Activated T-cell treated with anti-CD3 and anti-CD28 coated beads for 24 hours (primary cell): ENCODE data around the gene CPNE5.
A peak's percentile ranks its signal among the peaks of the same experiment; 100 is the strongest.

Experiments
- DNase-seq: peaks from one replicate; pipeline ENCODE4 v3.0.0-alpha.2; 2020; ENCODE audit warnings: low read depth

Gene CPNE5

DNA sequence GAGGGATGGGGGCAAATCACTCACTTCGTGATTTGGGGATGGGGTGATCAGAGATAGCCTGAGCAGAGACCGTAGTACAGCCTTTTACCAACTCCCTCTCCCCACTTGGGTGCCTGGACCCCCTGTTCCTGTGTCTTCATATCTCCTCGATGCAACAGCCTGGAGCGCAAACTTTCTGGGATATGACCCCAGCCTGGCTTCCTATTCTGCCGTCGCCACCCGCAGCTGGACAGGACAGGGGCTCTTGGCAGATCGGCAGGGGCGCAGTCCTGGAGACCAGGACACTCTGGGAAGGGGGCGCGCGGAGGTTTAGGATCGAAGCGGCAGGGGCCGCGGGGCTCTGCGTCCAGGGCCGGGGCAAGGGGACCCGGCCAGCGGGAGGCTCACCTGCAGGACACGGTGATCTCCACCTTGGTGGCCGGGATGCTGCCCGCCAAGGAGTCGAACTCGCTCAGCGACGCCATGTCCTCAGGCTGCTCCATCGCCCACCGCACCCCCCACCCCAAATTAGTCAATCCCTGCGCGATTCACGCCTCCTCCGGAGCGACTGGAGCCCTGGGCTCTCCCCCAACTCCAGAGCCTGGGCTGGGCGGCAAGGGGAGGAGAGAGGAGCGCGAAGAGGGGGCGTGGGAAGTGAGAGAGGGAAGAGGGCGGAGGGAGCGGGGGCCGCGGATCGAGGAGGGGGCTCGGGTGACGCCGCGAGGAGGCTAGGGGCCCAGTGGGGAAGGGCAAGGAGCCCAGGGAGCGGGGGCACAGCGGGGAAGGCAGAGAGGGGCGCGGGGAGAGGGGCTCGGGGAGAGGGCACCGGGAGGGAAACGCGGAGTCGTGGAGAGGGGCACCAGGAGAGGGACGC, at the start of gene CPNE5:
Gene CPNE5, minus strand, starts transcription at position 549 of the 853 bp plus-strand sequence. Its CDS starts 67 bp downstream, at position 482.
- DNase-seq: no peak

DNA sequence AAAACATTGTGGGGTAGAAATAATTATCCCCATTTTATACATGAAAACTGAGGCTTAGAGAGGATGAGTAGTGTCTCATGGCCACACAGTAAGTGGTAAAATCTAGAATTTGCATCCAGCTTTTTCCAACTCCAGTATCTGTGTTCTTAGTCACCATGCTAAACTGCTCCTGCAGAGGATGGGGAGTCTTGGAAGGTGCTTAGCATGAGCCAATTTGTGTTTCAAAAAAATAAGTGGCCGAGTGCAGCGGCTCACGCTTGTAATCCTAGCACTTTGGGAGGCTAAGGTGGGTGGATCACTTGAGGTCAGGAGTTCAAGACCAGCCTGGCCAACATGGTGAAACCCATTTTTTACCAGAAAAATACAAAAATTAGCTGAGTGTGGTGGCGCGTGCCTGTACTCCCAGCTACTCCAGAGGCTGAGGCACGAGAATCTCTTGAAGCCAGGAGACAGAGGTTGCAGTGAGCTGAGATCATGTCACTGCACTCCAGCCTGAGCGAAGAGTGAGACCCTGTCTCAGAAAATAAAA, 48.9 kb upstream of the CPNE5 start:
- DNase-seq: no peak

DNA sequence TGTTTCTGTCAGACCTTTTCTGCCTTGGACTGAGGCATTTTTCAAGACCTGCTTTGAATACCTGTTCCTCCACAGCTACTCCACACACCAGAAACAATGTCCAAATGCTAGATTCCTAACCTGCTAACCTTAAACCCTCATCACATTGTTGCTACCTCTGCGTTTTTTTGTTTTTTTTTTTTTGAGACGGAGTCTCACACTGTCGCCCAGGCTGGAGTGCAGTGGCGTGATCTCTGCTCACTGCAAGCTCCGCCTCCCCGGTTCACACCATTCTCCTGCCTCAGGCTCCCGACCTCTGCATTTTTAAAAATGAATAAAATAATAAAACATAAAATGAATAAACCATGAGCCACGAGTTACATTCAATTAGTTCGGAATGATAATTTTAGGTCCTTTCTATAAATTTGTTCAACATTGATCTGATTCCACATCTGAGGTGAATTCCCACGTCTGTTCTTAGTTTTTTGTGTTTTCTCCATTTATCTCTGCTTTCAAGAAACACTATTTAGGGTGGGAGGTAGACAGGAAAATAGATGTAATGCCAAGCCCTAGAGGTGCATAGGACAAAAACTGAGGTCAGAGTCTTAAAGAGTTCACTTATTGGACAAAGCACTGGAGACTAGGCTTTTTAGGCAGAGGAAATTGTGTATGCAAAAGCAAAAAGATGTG, 47.8 kb upstream of the CPNE5 start:
- no peak for DNase-seq

DNA sequence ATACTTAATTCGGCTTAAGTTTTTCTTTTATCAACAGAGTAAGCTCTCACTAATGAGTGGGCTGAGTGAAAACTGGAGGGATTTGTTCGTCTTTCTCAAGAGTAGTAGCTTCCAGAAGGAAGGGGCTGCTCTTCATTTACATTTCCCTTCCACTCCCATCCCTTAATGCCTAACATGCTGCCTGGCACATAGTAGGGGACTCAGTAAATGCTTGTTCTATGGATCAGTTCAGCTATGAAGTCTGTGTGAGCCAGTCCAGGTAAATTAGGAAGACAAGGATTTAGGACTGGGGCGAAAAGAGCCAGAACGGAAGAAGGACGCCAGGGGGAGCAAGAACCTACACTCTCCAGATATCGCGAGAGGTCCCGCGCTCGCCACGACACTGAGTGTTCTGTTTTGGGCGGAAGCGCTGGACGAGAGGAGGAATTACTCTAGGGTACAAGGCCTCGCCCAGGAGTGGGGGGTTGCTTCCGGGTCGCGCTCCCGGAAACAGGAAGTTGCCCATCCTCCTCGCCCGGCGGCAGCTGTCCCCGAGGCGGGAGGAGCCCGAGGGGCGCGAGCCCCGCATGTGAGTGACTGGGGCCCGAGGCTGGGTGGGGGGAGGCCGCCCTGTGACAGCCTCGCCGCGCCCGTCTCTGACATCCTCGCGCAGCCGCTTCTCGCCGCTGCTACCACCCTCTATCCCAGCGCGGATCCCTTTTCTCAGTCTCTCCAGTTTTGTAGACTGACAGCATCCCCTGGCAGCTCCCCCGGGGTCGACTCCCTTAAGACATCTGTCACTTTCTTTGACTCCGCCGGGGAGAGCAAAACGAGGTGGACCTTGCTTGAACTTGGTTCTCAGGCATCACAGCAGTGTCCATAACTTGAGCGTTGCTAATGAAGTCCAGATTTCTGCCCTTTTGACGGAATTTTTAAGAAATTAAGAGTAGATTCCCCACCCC, 46.5 kb upstream of the CPNE5 start, which contains the start of gene C6orf89:
Gene C6orf89, plus strand, starts transcription at position 492 of the 941 bp plus-strand sequence. CDS start 13,493 bp downstream, outside the sequence.
- DNase-seq: peak; percentile 96

DNA sequence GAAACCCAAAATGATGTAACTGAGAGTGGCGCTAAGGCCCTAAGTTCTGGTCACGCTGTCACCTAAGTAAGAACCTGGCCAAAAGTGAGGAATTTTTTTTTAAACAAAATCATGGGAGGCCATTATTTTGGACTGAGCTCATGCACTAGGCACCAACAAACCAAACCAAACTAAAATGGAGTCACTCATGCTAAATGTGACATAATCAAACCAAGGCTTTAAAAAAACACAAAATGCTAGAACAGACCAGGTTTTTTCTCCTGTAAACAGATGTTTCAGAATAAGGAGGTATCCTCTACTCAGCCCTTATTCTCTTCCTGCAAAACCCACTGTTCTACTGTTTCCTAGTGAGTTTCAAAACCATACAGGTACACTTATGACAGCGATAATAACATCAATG, 45.4 kb upstream of the CPNE5 start:
- DNase-seq: no peak

DNA sequence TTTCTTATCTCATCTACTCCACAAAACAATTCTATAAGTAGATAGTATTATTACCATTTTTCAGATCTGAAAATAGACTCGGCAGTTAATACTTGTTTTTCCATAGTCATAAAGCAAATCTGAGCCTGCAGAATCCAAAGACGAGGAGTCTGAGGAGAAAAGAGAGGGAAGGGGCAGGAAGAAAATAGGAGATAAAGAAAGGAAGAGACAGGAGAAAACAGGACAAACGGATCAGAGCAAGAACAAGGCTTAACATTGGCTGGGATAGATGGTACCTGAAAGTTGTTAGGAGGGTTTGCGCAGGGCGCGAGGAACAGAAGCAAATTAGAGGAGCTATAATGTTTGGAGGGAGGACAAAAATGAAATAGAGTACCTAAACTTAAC, 36.0 kb upstream of the CPNE5 start:
- DNase-seq: no peak

DNA sequence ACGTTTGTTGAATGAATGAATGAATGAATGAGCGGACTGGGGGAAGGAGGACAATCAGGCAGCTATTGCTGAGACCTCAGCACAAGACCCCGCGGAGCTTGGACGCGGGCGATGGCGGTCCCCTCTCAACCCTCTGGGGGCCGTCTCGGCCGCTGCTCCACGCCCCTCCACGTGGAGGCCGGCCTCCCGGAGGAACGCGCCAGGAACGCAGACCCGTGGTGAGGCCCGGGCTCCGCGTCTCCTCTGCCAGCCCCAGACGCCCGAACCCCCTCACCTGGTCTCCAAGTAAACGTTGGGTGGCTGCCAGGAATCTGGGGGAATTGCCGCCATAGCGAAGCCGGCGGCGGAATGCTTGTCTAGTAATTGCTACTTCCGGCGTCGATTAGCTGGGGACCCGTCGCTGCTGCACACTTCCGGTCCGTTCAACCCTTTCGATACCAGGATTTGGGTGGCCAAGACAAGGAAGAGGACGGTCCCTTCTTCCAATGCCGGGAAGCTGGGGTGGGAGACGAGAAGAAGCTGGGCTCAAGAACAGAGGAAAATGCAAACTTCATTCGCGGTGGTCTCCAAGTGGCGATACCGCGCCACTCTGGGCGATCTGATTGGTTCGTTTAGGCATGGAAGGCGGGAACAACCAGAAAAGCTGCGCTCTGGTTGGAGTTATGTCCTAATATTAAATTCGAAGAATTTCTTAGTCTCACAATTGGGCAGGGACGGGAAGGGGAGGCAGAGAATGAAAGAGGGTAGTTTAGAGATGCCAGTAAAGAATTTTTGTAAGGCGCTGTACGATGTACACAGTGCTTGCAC, 35.4 kb upstream of the CPNE5 start, which contains the start of gene PPIL1:
Gene PPIL1, minus strand, starts transcription at position 361 of the 807 bp plus-strand sequence. Its CDS starts 31 bp downstream, at position 330.
- peak; percentile 76 for DNase-seq

DNA sequence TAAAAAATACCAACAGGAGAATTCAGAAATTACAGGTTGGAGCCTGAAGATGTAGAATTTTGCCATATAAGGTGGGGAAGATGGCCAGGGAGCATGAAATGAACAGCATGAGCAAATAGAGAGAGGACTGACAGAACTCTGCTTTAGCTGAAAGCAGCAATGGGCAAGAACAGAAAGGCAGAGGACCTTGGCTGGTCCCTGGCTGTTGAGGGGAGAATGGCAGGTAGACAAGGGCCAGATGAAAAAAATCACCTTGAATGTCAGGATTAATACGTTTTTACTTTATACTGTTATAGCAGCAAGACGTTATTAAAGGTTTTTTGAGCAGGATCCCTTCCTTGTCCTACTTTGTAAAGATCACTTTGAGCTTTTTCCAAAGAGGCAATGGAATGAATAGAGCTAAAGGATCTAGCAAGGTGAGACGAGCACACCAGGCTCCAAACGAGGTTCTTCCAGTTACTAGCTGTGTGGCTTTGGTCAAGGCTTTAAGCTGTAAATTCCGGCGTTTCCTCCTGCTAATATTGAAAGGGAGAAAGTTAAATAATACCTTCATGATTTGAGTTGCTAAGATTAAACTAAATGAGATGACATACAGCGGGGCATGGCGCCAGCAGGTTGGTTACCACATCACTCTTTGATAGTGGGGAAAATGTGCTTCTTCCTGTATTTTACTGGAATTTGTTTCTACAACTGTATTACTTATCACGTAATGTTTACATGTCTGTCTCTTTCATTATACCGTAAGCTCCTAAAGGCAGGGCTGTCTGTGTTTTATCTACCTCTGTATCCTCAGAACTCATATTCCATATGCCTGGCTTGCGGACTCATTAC, 34.6 kb upstream of the CPNE5 start:
- no peak for DNase-seq

DNA sequence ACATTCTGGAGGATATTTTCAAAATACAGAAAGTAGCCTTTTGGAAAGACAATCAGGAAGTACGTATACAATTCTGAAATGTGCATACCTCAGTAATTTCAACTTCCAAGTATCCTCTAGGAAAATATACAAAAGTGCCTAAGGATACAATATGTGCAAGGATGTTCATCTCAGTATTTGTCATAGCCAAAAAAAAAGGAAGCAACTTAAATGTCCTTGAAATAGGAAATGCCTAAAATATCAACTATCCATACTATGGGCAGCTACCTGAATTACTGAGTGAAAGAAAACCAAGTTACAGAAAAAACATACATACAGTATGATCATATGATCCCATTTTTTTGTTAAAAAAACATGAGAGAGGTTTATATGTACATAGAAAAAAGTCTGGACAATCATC, 33.9 kb upstream of the CPNE5 start:
- DNase-seq: no peak

DNA sequence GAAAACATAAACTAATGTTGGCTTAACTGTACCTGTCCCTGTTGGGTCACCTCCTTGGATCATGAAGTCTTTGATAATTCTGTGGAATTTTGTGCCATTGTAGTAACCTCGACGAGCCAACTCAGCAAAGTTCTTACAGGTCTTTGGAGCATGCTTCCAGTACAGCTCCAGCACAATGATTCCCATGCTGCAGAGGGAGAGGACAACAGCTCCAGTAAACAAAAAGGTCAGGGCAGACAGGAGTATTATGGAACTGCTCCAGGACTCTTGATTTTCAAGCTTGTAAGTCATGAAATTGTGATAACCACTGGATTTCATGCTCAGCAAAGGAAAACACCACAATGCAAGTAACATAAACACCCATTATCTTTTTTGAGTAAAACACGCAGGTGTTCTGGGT, 32.4 kb upstream of the CPNE5 start:
- no peak for DNase-seq

DNA sequence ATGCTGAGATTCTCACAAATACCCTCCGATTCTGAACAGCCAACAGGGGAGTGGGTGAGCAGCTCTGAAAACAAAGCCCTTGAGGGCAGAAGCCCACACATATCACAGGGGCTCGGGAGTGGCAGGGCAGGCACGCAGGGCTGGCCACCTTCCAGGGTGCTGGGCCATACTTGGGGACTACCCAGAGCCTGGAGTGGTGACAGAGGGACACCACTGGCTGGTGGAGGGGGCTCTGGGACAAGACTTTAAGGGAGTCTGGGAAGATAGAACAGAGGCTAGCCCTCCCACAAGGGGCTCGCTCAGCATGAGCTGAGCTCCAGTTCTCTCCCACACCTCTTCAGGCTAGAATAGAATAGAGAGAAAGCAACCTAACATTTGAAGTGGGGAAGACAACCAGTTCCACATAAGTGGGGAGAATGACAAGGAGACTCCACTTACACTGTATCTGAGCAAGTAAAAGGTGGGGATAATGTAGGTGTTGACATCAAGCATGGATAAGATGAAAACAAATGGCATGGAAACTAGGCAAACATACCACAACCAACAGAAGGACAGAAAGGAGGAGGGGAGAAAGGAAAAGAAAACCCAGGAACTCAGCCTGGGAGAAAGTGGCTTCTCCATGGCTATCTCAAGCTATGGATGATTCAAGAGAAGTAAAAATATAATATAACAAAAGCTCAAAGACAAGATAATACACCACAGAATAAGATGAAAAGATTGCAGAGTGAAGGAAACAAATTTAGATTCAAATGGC, 28.4 kb upstream of the CPNE5 start:
- no peak for DNase-seq

DNA sequence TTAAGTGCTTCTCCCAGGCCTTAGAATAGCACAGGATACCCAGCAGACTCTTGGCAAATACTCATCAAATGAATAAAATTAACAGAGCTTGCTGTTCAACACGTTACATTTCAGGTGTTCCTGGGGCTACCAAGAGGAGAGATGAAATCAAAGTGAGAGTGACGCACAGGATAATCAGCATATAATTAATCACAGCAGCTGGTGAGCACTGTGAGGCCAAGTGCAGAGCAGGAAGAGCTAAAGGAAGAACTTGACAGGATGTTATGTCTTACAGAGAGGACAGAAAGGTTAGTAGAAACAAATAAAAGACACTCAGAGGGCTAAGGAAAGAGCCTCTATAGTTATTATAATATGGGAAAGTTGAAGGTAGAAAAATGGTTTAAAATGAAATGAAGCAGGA, 26.6 kb upstream of the CPNE5 start:
- DNase-seq: no peak

DNA sequence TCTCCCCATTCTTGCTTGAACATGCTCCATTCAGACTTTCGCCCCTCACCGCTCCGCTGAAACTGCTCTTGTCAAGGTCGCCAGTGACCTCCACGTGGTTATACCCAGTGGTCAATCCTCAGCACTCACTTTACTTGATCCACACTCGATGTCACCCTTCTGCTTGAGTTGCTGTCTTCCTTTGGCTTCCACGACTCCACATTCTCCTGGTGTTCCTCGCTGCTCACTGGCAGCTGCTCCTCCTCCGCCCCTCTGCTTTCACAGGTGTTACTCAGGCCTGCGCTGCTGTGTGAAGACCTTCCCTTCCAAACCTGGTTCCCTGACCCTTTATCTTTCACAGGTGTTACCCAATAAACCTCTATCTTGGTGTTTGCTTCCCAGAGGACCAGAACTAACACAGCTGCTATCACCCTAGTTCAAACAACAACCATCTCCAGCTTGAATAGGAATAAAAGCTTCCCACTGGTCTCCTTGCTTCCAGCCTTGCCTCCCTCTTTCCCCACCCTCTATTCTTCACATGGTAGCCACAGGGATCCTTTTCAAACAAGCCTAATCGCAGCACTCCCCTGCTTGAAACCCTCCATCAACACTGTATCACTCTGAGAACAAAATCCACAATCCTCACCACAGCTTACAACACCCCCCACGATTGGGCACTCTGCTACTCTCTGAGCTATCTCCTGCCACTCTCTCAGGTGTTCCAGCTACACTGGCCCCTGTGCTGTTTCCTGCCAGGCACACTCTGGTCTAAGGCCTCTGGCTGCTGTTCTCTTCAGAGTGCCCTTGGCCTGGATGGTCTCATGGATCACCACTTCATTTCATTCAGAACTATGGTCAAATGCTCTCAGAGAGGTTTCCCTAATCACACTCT, 24.7 kb upstream of the CPNE5 start:
- no peak for DNase-seq

DNA sequence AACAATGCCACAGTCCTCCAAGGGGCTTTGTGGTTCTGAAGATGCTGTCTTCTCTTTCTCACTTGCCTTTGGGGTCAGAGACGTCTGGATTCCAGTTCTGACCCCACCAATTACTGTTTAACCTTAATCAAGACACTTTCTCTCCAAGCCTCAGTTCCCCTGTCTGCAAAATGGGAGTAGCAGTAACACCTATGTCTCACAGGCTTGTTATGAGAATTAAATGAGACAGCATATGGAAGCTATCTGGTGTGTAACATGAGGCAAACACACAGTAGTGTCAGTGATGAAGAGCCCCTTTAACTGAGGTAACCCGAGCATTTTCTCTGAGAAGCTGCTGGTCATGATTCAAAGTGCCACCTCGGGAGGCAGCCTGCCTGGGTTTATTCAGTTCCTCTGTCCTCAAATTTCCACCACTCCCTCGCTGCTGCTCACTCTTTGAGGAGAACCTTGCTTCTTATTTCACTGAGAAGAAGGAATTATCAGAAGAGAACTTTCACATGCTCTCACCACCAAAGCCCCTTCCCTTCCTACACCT, 23.7 kb upstream of the CPNE5 start:
- no peak for DNase-seq

DNA sequence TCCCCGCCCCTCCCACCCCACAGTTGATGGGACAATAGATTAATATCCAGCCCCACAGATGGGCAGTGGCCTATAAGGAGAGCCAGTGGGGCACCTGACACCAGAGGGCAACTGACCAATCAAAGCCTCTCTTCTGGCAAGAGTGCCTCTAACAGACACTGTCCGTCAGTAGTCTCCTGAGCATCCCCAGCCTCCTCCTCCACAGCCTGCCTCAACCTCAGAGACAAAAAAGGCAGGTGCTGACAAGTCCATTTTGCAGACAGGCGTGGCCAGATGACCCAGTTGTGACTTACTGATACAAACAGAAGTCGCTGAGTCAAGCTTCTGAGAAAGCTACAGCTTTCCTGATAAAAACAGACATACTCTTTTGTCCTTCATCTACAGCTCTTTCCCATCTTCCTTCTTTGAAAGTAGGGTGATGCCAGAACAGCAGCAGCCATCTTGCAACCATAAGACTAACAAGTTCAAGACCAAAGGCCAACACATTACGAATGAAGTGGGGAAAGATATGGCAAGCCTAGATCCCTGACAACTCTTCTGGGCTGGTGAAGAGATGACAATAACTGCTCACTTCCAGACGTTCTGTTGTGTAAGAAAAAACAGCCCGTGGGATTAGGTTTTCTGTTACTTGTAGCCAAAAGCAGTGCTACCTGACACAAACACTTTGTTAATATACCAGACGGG, 23.1 kb upstream of the CPNE5 start:
- DNase-seq: no peak

DNA sequence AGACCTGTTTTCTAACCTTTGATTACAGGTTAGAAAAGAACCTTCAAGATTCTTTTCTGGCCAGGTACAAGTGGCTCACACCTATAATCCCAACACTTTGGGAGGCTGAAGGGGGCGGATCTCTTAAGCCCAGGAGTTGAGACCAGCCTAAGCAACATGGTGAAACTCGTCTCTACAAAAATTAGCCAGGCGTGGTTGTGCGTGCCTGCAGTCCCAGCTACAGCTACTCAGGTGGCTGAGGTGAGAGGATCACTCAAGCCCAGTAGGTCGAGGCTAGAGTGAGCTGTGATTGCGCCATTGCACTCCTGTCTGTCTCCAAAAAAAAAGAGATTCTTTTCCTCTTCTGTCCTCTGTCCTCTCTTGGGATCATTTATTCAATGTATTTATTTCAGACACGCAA, 20.9 kb upstream of the CPNE5 start:
- DNase-seq: no peak

DNA sequence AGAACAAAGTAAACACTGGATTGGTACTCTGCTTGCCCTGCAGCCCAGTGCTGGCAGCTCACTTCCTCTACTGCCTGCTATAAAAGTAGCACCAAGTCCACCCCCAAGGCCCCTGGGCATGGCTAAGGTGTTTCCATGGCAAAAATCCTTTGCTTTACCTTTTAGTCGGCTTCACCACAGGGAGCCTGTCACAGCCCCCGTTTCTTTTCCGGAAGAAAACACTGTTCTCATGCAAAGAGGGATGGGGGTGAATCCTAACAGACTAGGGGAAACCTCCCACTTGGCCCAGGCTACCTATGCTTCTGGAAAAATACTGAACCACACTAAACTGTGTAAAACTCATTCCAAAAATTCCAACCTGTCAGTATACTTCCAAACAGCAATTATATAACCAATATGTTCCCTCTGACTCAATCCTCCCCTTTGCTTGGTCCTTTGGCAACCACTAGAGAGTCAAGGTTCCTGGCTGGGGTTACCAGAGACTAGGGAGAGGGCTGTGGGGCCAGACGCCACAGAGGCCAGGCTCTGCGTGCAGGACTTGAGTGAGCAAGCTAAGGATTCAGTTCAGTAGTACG, 19.2 kb upstream of the CPNE5 start:
- no peak for DNase-seq
